ENCODE results near the gene PPP2R3C. TPM values are rescaled to one million over a fixed set of nuclear protein-coding genes. Genes with fewer than 3 reads are reported as not detected.
A peak's percentile ranks its signal among the peaks of the same experiment; 100 is the strongest.

PPP2R3C gene
- 48.4 TPM for polyA plus RNA-seq (2013)

- CTCF ChIA-PET = interaction anchor here (0.6 to 2.8 kb wide), 8 partner anchors 14 to 713 kb away, joined by 3 to 12 read pairs (median 3); no protein-coding TSS in a partner anchor
- peaks cover 4 to 13% (median 6%) of the 10 kb centered on the region in 4 experiments for H3K36me3 ChIP-seq (ENCODE audit: control insufficient read depth in 4 of 4, insufficient read depth in 4 of 4, low read length in 3 of 4)
- DNase-seq = peak; percentile 95 to 99 (median 97)
- whole genome bisulfite sequencing (ENCODE audit: insufficient coverage) = 0% methylated on average over 45 of the region's 57 CpGs
- H3K9me3 ChIP-seq (ENCODE audit: control extremely low read depth in 1 of 5, control insufficient read depth in 4 of 5, insufficient read depth in 2 of 5, low read depth in 1 of 5, low read length in 4 of 5) = no peaks in the 10 kb centered on the region
- H3K27me3 ChIP-seq (replicated peaks in 2 of 5; ENCODE audit: control insufficient read depth in 4 of 5, insufficient read depth in 5 of 5, low read length in 4 of 5) = no peaks in the 10 kb centered on the region
- peak within 1 kb of the TSS; percentile 99 to 100 for H3K27ac ChIP-seq (ENCODE audit: insufficient read depth in 1 of 2, low read depth in 1 of 2, low read length in 2 of 2, poor library complexity in 1 of 2, severe bottlenecking in 2 of 2)
- peaks cover 7 to 29% (median 24%) of the 10 kb centered on the region in 4 experiments for H3K4me1 ChIP-seq (ENCODE audit: control extremely low read depth in 1 of 4, control insufficient read depth in 4 of 4, insufficient read depth in 4 of 4, low read length in 3 of 4)
- peak within 1 kb of the TSS; percentile 50 to 98 (median 92) for H3K4me3 ChIP-seq (ENCODE audit: control insufficient read depth in 1 of 7, extremely low read depth in 1 of 7, insufficient read depth in 4 of 7, low read depth in 2 of 7, low read length in 6 of 7)
- POLR2A ChIA-PET = interaction anchor here (1.2 to 2.1 kb wide), 2 partner anchors 54 to 283 kb away, joined by 3 to 13 read pairs; partner anchors contain the start of gene NFKBIA
Measured at GRCh38 chr14:35121887-35122695, at the start of gene PPP2R3C, which contains the start of gene PRORP. PPP2R3C (minus strand) TSS chr14:35121990; CDS start chr14:35121959, 31 bp downstream. PRORP (plus strand) TSS chr14:35122552; CDS start chr14:35123246, 694 bp downstream.

GRCh38 chr14:35167496-35167895 lies 45.7 kb upstream of the PPP2R3C start:
- POLR2A ChIA-PET = no interaction called here
- Histone ChIP-seq H3K27ac (ENCODE audit: insufficient read depth in 1 of 2, low read depth in 1 of 2, low read length in 2 of 2, poor library complexity in 1 of 2, severe bottlenecking in 2 of 2) (no peak overlapping the region), H3K27me3 (replicated peaks in 2 of 5; ENCODE audit: control insufficient read depth in 4 of 5, insufficient read depth in 5 of 5, low read length in 4 of 5) (no peaks in the 10 kb centered on the region), H3K9me3 (ENCODE audit: control extremely low read depth in 1 of 5, control insufficient read depth in 4 of 5, insufficient read depth in 2 of 5, low read depth in 1 of 5, low read length in 4 of 5) (peaks cover 0 to 6% (median 0%) of the 10 kb centered on the region in 5 experiments), H3K4me1 (ENCODE audit: control extremely low read depth in 1 of 4, control insufficient read depth in 4 of 4, insufficient read depth in 4 of 4, low read length in 3 of 4) (no peaks in the 10 kb centered on the region), H3K4me3 (ENCODE audit: control insufficient read depth in 1 of 7, extremely low read depth in 1 of 7, insufficient read depth in 4 of 7, low read depth in 2 of 7, low read length in 6 of 7) (no peak overlapping the region), H3K36me3 (ENCODE audit: control insufficient read depth in 4 of 4, insufficient read depth in 4 of 4, low read length in 3 of 4) (peaks cover 6 to 14% (median 9%) of the 10 kb centered on the region in 4 experiments)
- no peak for DNase-seq
- CTCF ChIA-PET = interaction anchor here (1.4 kb wide), 1 partner anchor 246 kb away, joined by 4 read pairs; no protein-coding TSS in a partner anchor
- 100% methylated on average over 1 of the region's 3 CpGs for WGBS (ENCODE audit: insufficient coverage)

GRCh38 chr14:35164849-35165248 lies 43.1 kb upstream of the PPP2R3C start:
- POLR2A ChIA-PET = no interaction called here
- CTCF ChIA-PET = no interaction called here
- Histone ChIP-seq H3K4me1 (ENCODE audit: control extremely low read depth in 1 of 4, control insufficient read depth in 4 of 4, insufficient read depth in 4 of 4, low read length in 3 of 4) (peaks cover 0 to 2% (median 0%) of the 10 kb centered on the region in 4 experiments), H3K9me3 (ENCODE audit: control extremely low read depth in 1 of 5, control insufficient read depth in 4 of 5, insufficient read depth in 2 of 5, low read depth in 1 of 5, low read length in 4 of 5) (peaks cover 0 to 6% (median 0%) of the 10 kb centered on the region in 5 experiments), H3K36me3 (ENCODE audit: control insufficient read depth in 4 of 4, insufficient read depth in 4 of 4, low read length in 3 of 4) (peaks cover 7 to 14% (median 10%) of the 10 kb centered on the region in 4 experiments), H3K4me3 (ENCODE audit: control insufficient read depth in 1 of 7, extremely low read depth in 1 of 7, insufficient read depth in 4 of 7, low read depth in 2 of 7, low read length in 6 of 7) (no peak overlapping the region), H3K27ac (ENCODE audit: insufficient read depth in 1 of 2, low read depth in 1 of 2, low read length in 2 of 2, poor library complexity in 1 of 2, severe bottlenecking in 2 of 2) (no peak overlapping the region), H3K27me3 (replicated peaks in 2 of 5; ENCODE audit: control insufficient read depth in 4 of 5, insufficient read depth in 5 of 5, low read length in 4 of 5) (no peaks in the 10 kb centered on the region)
- no peak for DNase-seq
- WGBS (ENCODE audit: insufficient coverage) = 86% methylated on average over 2 of the region's 5 CpGs

GRCh38 chr14:35163384-35163783 lies 41.6 kb upstream of the PPP2R3C start:
- Histone ChIP-seq H3K27me3 (replicated peaks in 2 of 5; ENCODE audit: control insufficient read depth in 4 of 5, insufficient read depth in 5 of 5, low read length in 4 of 5) (no peaks in the 10 kb centered on the region), H3K36me3 (ENCODE audit: control insufficient read depth in 4 of 4, insufficient read depth in 4 of 4, low read length in 3 of 4) (peaks cover 10 to 18% (median 12%) of the 10 kb centered on the region in 4 experiments), H3K27ac (ENCODE audit: insufficient read depth in 1 of 2, low read depth in 1 of 2, low read length in 2 of 2, poor library complexity in 1 of 2, severe bottlenecking in 2 of 2) (no peak overlapping the region), H3K4me1 (ENCODE audit: control extremely low read depth in 1 of 4, control insufficient read depth in 4 of 4, insufficient read depth in 4 of 4, low read length in 3 of 4) (peaks cover 0 to 2% (median 0%) of the 10 kb centered on the region in 4 experiments), H3K4me3 (ENCODE audit: control insufficient read depth in 1 of 7, extremely low read depth in 1 of 7, insufficient read depth in 4 of 7, low read depth in 2 of 7, low read length in 6 of 7) (no peak overlapping the region), H3K9me3 (ENCODE audit: control extremely low read depth in 1 of 5, control insufficient read depth in 4 of 5, insufficient read depth in 2 of 5, low read depth in 1 of 5, low read length in 4 of 5) (no peaks in the 10 kb centered on the region)
- ChIA-PET CTCF (no interaction called here), POLR2A (no interaction called here)
- no CpG with 5 or more reads among the region's 1 CpG for WGBS (ENCODE audit: insufficient coverage)
- no peak for DNase-seq

GRCh38 chr14:35161231-35161630 lies 39.4 kb upstream of the PPP2R3C start:
- H3K27ac ChIP-seq (ENCODE audit: insufficient read depth in 1 of 2, low read depth in 1 of 2, low read length in 2 of 2, poor library complexity in 1 of 2, severe bottlenecking in 2 of 2) = no peak overlapping the region
- 53% methylated on average over 3 of the region's 5 CpGs for WGBS (ENCODE audit: insufficient coverage)
- no peak overlapping the region for H3K4me3 ChIP-seq (ENCODE audit: control insufficient read depth in 1 of 7, extremely low read depth in 1 of 7, insufficient read depth in 4 of 7, low read depth in 2 of 7, low read length in 6 of 7)
- CTCF ChIA-PET = no interaction called here
- no peaks in the 10 kb centered on the region for H3K27me3 ChIP-seq (replicated peaks in 2 of 5; ENCODE audit: control insufficient read depth in 4 of 5, insufficient read depth in 5 of 5, low read length in 4 of 5)
- peaks cover 2 to 15% (median 8%) of the 10 kb centered on the region in 4 experiments for H3K36me3 ChIP-seq (ENCODE audit: control insufficient read depth in 4 of 4, insufficient read depth in 4 of 4, low read length in 3 of 4)
- H3K4me1 ChIP-seq (ENCODE audit: control extremely low read depth in 1 of 4, control insufficient read depth in 4 of 4, insufficient read depth in 4 of 4, low read length in 3 of 4) = peaks cover 0 to 7% (median 2%) of the 10 kb centered on the region in 4 experiments
- DNase-seq = peak in 2 of 3 donors; percentile 65 to 66
- POLR2A ChIA-PET = no interaction called here
- H3K9me3 ChIP-seq (ENCODE audit: control extremely low read depth in 1 of 5, control insufficient read depth in 4 of 5, insufficient read depth in 2 of 5, low read depth in 1 of 5, low read length in 4 of 5) = no peaks in the 10 kb centered on the region

GRCh38 chr14:35159742-35160409 lies 38.1 kb upstream of the PPP2R3C start:
- no peaks in the 10 kb centered on the region for H3K27me3 ChIP-seq (replicated peaks in 2 of 5; ENCODE audit: control insufficient read depth in 4 of 5, insufficient read depth in 5 of 5, low read length in 4 of 5)
- ChIA-PET CTCF (interaction anchor here (1.1 kb wide), 1 partner anchor 39 kb away, joined by 4 read pairs; no protein-coding TSS in a partner anchor), POLR2A (no interaction called here)
- DNase-seq = peak in 2 of 3 donors; percentile 9 to 18
- H3K4me1 ChIP-seq (ENCODE audit: control extremely low read depth in 1 of 4, control insufficient read depth in 4 of 4, insufficient read depth in 4 of 4, low read length in 3 of 4) = peaks cover 3 to 16% (median 6%) of the 10 kb centered on the region in 4 experiments
- H3K36me3 ChIP-seq (ENCODE audit: control insufficient read depth in 4 of 4, insufficient read depth in 4 of 4, low read length in 3 of 4) = peaks cover 2 to 15% (median 8%) of the 10 kb centered on the region in 4 experiments
- 90% methylated on average over 4 of the region's 6 CpGs for WGBS (ENCODE audit: insufficient coverage)
- no peaks in the 10 kb centered on the region for H3K9me3 ChIP-seq (ENCODE audit: control extremely low read depth in 1 of 5, control insufficient read depth in 4 of 5, insufficient read depth in 2 of 5, low read depth in 1 of 5, low read length in 4 of 5)
- H3K27ac ChIP-seq (ENCODE audit: insufficient read depth in 1 of 2, low read depth in 1 of 2, low read length in 2 of 2, poor library complexity in 1 of 2, severe bottlenecking in 2 of 2) = no peak overlapping the region
- H3K4me3 ChIP-seq (ENCODE audit: control insufficient read depth in 1 of 7, extremely low read depth in 1 of 7, insufficient read depth in 4 of 7, low read depth in 2 of 7, low read length in 6 of 7) = no peak overlapping the region

All from common myeloid progenitor, CD34-positive (primary cell).